ENCODE results near the gene CALHM6.

GRCh38 chr6:116450185-116450710, 10.9 kb upstream of the CALHM6 start:
- no peak for TF ChIP-seq CTCF (IDR thresholded peaks at IDR 0.05)
- TF ChIP-seq POLR2A (IDR thresholded peaks at IDR 0.05), result no peak
